Measurements from ENCODE around the gene TTR. TPM values are rescaled to one million over a fixed set of nuclear protein-coding genes. Genes with fewer than 3 reads are reported as not detected.

TTR gene
- total and polyA plus RNA-seq, 2 of the 4 experiments (the other 2 are of a cell fraction) = not detected

DNA sequence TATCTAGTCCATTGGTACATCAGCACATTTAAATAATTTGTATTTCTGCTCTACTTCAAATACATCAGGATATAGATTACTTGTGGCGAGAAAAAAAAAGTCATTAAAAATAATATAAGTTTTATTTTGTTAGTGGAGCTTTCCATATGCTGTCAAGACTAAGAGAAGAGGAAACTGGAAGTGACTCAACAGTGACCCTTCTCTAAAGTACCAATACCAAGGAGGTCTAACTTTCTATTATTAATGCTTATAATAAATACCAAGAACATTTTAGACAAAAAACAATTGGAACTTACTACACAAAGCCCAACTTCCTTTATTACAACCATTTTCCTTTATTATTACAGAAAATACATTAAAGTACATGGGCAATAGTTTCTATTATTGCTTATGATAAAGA lies 39.8 kb downstream of the TTR start:
- DNase-seq (no peak), ATAC-seq (ENCODE audit: low read depth) (no peak)
- Histone ChIP-seq H3K27me3 (ENCODE audit: control insufficient read depth, insufficient read depth, low read length) (no peaks in the 10 kb centered on the region), H3K9me1 (ENCODE audit: insufficient read depth, low read length) (no peaks in the 10 kb centered on the region), H2BK15ac (ENCODE audit: low read depth, low read length) (no peak overlapping the region), H3K56ac (ENCODE audit: extremely low read depth, insufficient read depth, low read length) (no peak overlapping the region), H2AK5ac (ENCODE audit: low read depth, low read length) (no peak overlapping the region), H3K9ac (ENCODE audit: low read depth, low read length) (no peak overlapping the region), H3K4me2 (ENCODE audit: low read depth, low read length) (no peak overlapping the region), H3K4ac (ENCODE audit: low read depth, low read length) (no peak overlapping the region), H4K91ac (ENCODE audit: insufficient read depth, low read depth, low read length) (no peak overlapping the region), H2AK9ac (replicated peaks; ENCODE audit: low read depth, low read length, poor library complexity) (no peak overlapping the region), H3K18ac (ENCODE audit: low read depth, low read length) (no peak overlapping the region), H2BK5ac (ENCODE audit: low read depth, low read length, poor library complexity, severe bottlenecking) (no peak overlapping the region), H3K14ac (replicated peaks; ENCODE audit: low read depth, low read length) (no peak overlapping the region), H3K9me3 (ENCODE audit: control insufficient read depth, insufficient read depth, low read length) (no peaks in the 10 kb centered on the region), H2BK120ac (ENCODE audit: low read depth, low read length) (no peak overlapping the region), H3K4me3 (ENCODE audit: insufficient read depth, low read depth, low read length) (no peak overlapping the region), H3K27ac (ENCODE audit: insufficient read depth, low read length) (no peak overlapping the region), H3K36me3 (ENCODE audit: control insufficient read depth, insufficient read depth, low read length) (no peaks in the 10 kb centered on the region), H3K79me1 (ENCODE audit: low read depth in 1 of 2, low read length in 2 of 2) (no peaks in the 10 kb centered on the region), H3K4me1 (ENCODE audit: control insufficient read depth, insufficient read depth, low read length) (no peaks in the 10 kb centered on the region), H4K20me1 (ENCODE audit: insufficient read depth, low read length) (no peaks in the 10 kb centered on the region), H4K5ac (ENCODE audit: low read depth, low read length) (no peak overlapping the region), H3K23ac (ENCODE audit: low read depth, low read length) (no peak overlapping the region), H2BK20ac (ENCODE audit: low read depth, low read length) (no peak overlapping the region), H4K8ac (ENCODE audit: low read depth in 2 of 2, low read length in 2 of 2) (no peak overlapping the region), H2AFZ (replicated peaks; ENCODE audit: low read length, poor library complexity) (no peak overlapping the region)
- CTCF ChIA-PET = no interaction called here
- TF ChIP-seq MAFK (IDR thresholded peaks at IDR 0.05; ENCODE audit: low read depth, low read length) (no peak), RAD21 (IDR thresholded peaks at IDR 0.05; ENCODE audit: low read length) (no peak), BHLHE40 (IDR thresholded peaks at IDR 0.05; ENCODE audit: low read depth, low read length) (no peak), SMC3 (IDR thresholded peaks at IDR 0.05; ENCODE audit: low read depth, low read length) (no peak), POLR2A (IDR thresholded peaks at IDR 0.05; ENCODE audit: low read depth, low read length) (no peak), MXI1 (IDR thresholded peaks at IDR 0.05; ENCODE audit: borderline replicate concordance, low read depth, low read length) (no peak), MAZ (IDR thresholded peaks at IDR 0.05; ENCODE audit: borderline replicate concordance, low read depth, low read length) (no peak), ELK1 (IDR thresholded peaks at IDR 0.05; ENCODE audit: borderline replicate concordance, low read depth, low read length) (no peak), RCOR1 (IDR thresholded peaks at IDR 0.05; ENCODE audit: insufficient replicate concordance, low read length) (no peak), FOS (IDR thresholded peaks at IDR 0.05; ENCODE audit: low read depth, low read length) (no peak), NFE2L2 (IDR thresholded peaks at IDR 0.05; ENCODE audit: low read depth, low read length) (no peak), CHD1 (IDR thresholded peaks at IDR 0.05; ENCODE audit: low read depth, low read length) (no peak)
- TF ChIP-seq, protein P1, sequence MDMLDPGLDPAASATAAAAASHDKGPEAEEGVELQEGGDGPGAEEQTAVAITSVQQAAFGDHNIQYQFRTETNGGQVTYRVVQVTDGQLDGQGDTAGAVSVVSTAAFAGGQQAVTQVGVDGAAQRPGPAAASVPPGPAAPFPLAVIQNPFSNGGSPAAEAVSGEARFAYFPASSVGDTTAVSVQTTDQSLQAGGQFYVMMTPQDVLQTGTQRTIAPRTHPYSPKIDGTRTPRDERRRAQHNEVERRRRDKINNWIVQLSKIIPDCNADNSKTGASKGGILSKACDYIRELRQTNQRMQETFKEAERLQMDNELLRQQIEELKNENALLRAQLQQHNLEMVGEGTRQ (IDR thresholded peaks at IDR 0.05; ENCODE audit: low read depth, low read length) = no peak
- BruUV-seq (replicated peaks) = no TSS peak
- POLR2A ChIA-PET (ENCODE audit: unreplicated experiment) = no interaction called here
- intact Hi-C loops (cut with micrococcal nuclease) (no loop called here), in situ Hi-C loops (cut with MboI; ENCODE audit: low sequenced_read_pairs) (no loop called here), dilution Hi-C loops (cut with HindIII; ENCODE audit: low sequenced_read_pairs, unreplicated experiment) (no loop called here)
- no CpG with 5 or more reads among the region's 1 CpG for WGBS, 2 experiments (ENCODE audit: extremely low coverage in 2 of 2, insufficient read length in 1 of 2)
